ENCODE data around the gene R3HDM4.

R3HDM4 gene

GRCh38 chr19:953445-954271 is 40.6 kb upstream of the R3HDM4 start:
- no peaks in the 10 kb centered on the region for H3K9me3 ChIP-seq (replicated peaks in 1 of 2; ENCODE audit: control insufficient read depth in 2 of 2, insufficient read depth in 1 of 2, low read depth in 1 of 2, low read length in 2 of 2)
- H4K91ac ChIP-seq (ENCODE audit: low read depth, low read length, poor library complexity) = peak overlapping the region; percentile 72
- H2BK5ac ChIP-seq (ENCODE audit: low read length) = peak overlapping the region; percentile 96
- peak overlapping the region; percentile 96 for H3K18ac ChIP-seq (ENCODE audit: low read length)
- H3K4me2 ChIP-seq (ENCODE audit: insufficient read depth, low read length, poor library complexity, severe bottlenecking) = peak overlapping the region; percentile 25
- no peak overlapping the region for H4K8ac ChIP-seq (ENCODE audit: low read depth, low read length)
- WGBS, 2 donors (ENCODE audit: extremely low coverage in 2 of 2, insufficient read length in 2 of 2, insufficient replicate concordance in 1 of 2) = no CpG with 5 or more reads among the region's 33 CpGs
- peak overlapping the region; percentile 76 for H3K4ac ChIP-seq (ENCODE audit: low read length)
- peak overlapping the region; percentile 55 for H3K23ac ChIP-seq (ENCODE audit: low read depth, low read length, poor library complexity)
- no peak overlapping the region for H3K4me3 ChIP-seq (ENCODE audit: low read length in 2 of 2)
- no peak overlapping the region for H3K9ac ChIP-seq (ENCODE audit: low read depth, low read length, poor library complexity)
- H3K14ac ChIP-seq (ENCODE audit: low read length) = peak overlapping the region; percentile 8
- peak overlapping the region; percentile 47 for H2BK12ac ChIP-seq (ENCODE audit: low read length)
- peak overlapping the region; percentile 71 for H2BK15ac ChIP-seq (ENCODE audit: low read length)
- DNase-seq (ENCODE audit: low spot score) = no peak
- H3K36me3 ChIP-seq (replicated peaks in 1 of 2; ENCODE audit: control insufficient read depth in 2 of 2, insufficient read depth in 2 of 2, low read length in 2 of 2) = peaks cover 0 to 3% of the 10 kb centered on the region in 2 donors
- peak overlapping the region; percentile 95 for H2AK5ac ChIP-seq (ENCODE audit: low read depth, low read length)
- peak overlapping the region; percentile 94 for H2BK120ac ChIP-seq (ENCODE audit: low read depth, low read length)
- no peaks in the 10 kb centered on the region for H3K27me3 ChIP-seq (ENCODE audit: control insufficient read depth in 3 of 3, insufficient read depth in 3 of 3, low read depth in 1 of 3, low read length in 3 of 3)
- peak overlapping the region; percentile 96 for H3K27ac ChIP-seq (replicated peaks; ENCODE audit: low read length)
- peaks cover 35 to 38% of the 10 kb centered on the region in 2 donors for H3K4me1 ChIP-seq (ENCODE audit: control insufficient read depth in 2 of 2, insufficient read depth in 1 of 2, low read depth in 1 of 2, low read length in 2 of 2)
- H2AFZ ChIP-seq (ENCODE audit: low read length) = no peak overlapping the region
- peaks cover 18% of the 10 kb centered on the region for H3K79me1 ChIP-seq (ENCODE audit: low read depth, low read length)

GRCh38 chr19:952680-953444 is 39.8 kb upstream of the R3HDM4 start:
- H3K4me3 ChIP-seq (ENCODE audit: low read length in 2 of 2) = no peak overlapping the region
- peak overlapping the region; percentile 25 for H3K4me2 ChIP-seq (ENCODE audit: insufficient read depth, low read length, poor library complexity, severe bottlenecking)
- H2BK12ac ChIP-seq (ENCODE audit: low read length) = no peak overlapping the region
- no peak overlapping the region for H3K14ac ChIP-seq (ENCODE audit: low read length)
- H4K91ac ChIP-seq (ENCODE audit: low read depth, low read length, poor library complexity) = no peak overlapping the region
- peak overlapping the region; percentile 94 for H2BK120ac ChIP-seq (ENCODE audit: low read depth, low read length)
- H3K4me1 ChIP-seq (ENCODE audit: control insufficient read depth in 2 of 2, insufficient read depth in 1 of 2, low read depth in 1 of 2, low read length in 2 of 2) = peaks cover 35 to 38% of the 10 kb centered on the region in 2 donors
- H3K36me3 ChIP-seq (replicated peaks in 1 of 2; ENCODE audit: control insufficient read depth in 2 of 2, insufficient read depth in 2 of 2, low read length in 2 of 2) = peaks cover 2 to 7% of the 10 kb centered on the region in 2 donors
- H2BK15ac ChIP-seq (ENCODE audit: low read length) = peak overlapping the region; percentile 75
- peak overlapping the region; percentile 4 for H3K9ac ChIP-seq (ENCODE audit: low read depth, low read length, poor library complexity)
- H2AK5ac ChIP-seq (ENCODE audit: low read depth, low read length) = peak overlapping the region; percentile 95
- H2BK5ac ChIP-seq (ENCODE audit: low read length) = peak overlapping the region; percentile 96
- no peak overlapping the region for H3K4ac ChIP-seq (ENCODE audit: low read length)
- H3K23ac ChIP-seq (ENCODE audit: low read depth, low read length, poor library complexity) = peak overlapping the region; percentile 43
- peak overlapping the region; percentile 58 for H3K27ac ChIP-seq (replicated peaks; ENCODE audit: low read length)
- H2AFZ ChIP-seq (ENCODE audit: low read length) = no peak overlapping the region
- WGBS, 2 donors (ENCODE audit: extremely low coverage in 2 of 2, insufficient read length in 2 of 2, insufficient replicate concordance in 1 of 2) = no CpG with 5 or more reads among the region's 21 CpGs
- no peaks in the 10 kb centered on the region for H3K9me3 ChIP-seq (replicated peaks in 1 of 2; ENCODE audit: control insufficient read depth in 2 of 2, insufficient read depth in 1 of 2, low read depth in 1 of 2, low read length in 2 of 2)
- peak overlapping the region; percentile 83 for H3K18ac ChIP-seq (ENCODE audit: low read length)
- no peak for DNase-seq (ENCODE audit: low spot score)
- no peaks in the 10 kb centered on the region for H3K27me3 ChIP-seq (ENCODE audit: control insufficient read depth in 3 of 3, insufficient read depth in 3 of 3, low read depth in 1 of 3, low read length in 3 of 3)
- H4K8ac ChIP-seq (ENCODE audit: low read depth, low read length) = no peak overlapping the region
- H3K79me1 ChIP-seq (ENCODE audit: low read depth, low read length) = peaks cover 21% of the 10 kb centered on the region

- no peaks in the 10 kb centered on the region for H3K27me3 ChIP-seq (ENCODE audit: control insufficient read depth in 3 of 3, insufficient read depth in 3 of 3, low read depth in 1 of 3, low read length in 3 of 3)
These were observed 39.1 kb upstream of the R3HDM4 start for GRCh38 chr19:952049-952679.

More at GRCh38 chr19:952049-952679, 39.1 kb upstream of the R3HDM4 start:
- Histone ChIP-seq H3K9me3 (replicated peaks in 1 of 2; ENCODE audit: control insufficient read depth in 2 of 2, insufficient read depth in 1 of 2, low read depth in 1 of 2, low read length in 2 of 2) (no peaks in the 10 kb centered on the region), H2BK12ac (ENCODE audit: low read length) (no peak overlapping the region), H2BK120ac (ENCODE audit: low read depth, low read length) (peak overlapping the region; percentile 94), H3K23ac (ENCODE audit: low read depth, low read length, poor library complexity) (no peak overlapping the region), H3K27ac (replicated peaks; ENCODE audit: low read length) (peak overlapping the region; percentile 58), H3K79me1 (ENCODE audit: low read depth, low read length) (peaks cover 27% of the 10 kb centered on the region), H2BK15ac (ENCODE audit: low read length) (peak overlapping the region; percentile 75), H3K18ac (ENCODE audit: low read length) (peak overlapping the region; percentile 83), H4K91ac (ENCODE audit: low read depth, low read length, poor library complexity) (no peak overlapping the region), H3K4ac (ENCODE audit: low read length) (no peak overlapping the region), H2AK5ac (ENCODE audit: low read depth, low read length) (peak overlapping the region; percentile 95), H3K14ac (ENCODE audit: low read length) (no peak overlapping the region), H3K36me3 (replicated peaks in 1 of 2; ENCODE audit: control insufficient read depth in 2 of 2, insufficient read depth in 2 of 2, low read length in 2 of 2) (peaks cover 7 to 13% of the 10 kb centered on the region in 2 donors), H3K9ac (ENCODE audit: low read depth, low read length, poor library complexity) (no peak overlapping the region), H3K4me1 (ENCODE audit: control insufficient read depth in 2 of 2, insufficient read depth in 1 of 2, low read depth in 1 of 2, low read length in 2 of 2) (peaks cover 32 to 35% of the 10 kb centered on the region in 2 donors), H3K4me3 (ENCODE audit: low read length in 2 of 2) (no peak overlapping the region), H2BK5ac (ENCODE audit: low read length) (peak overlapping the region; percentile 96), H2AFZ (ENCODE audit: low read length) (no peak overlapping the region), H4K8ac (ENCODE audit: low read depth, low read length) (no peak overlapping the region), H3K4me2 (ENCODE audit: insufficient read depth, low read length, poor library complexity, severe bottlenecking) (no peak overlapping the region)
- WGBS, 2 donors (ENCODE audit: extremely low coverage in 2 of 2, insufficient read length in 2 of 2, insufficient replicate concordance in 1 of 2) = no CpG with 5 or more reads among the region's 14 CpGs
- DNase-seq (ENCODE audit: low spot score) = no peak
